ENCODE results near the gene KCP.
A peak's percentile ranks its signal among the peaks of the same experiment; 100 is the strongest.

KCP gene

GRCh38 chr7:128879939-128880746, 30.4 kb downstream of the KCP start:
- Mint-ChIP-seq H3K4me3 (no peak overlapping the region), H3K4me1 (peaks cover 4% of the 10 kb centered on the region), H3K27me3 (ENCODE audit: low read depth) (peaks cover 3% of the 10 kb centered on the region), H3K36me3 (ENCODE audit: low read depth) (no peaks in the 10 kb centered on the region), H3K27ac (no peak overlapping the region), H3K9me3 (no peaks in the 10 kb centered on the region)
- peak; percentile 70 to 77 (median 77) for TF ChIP-seq CTCF (IDR thresholded peaks at IDR 0.05; ENCODE audit: unreplicated experiment in 3 of 3)

GRCh38 chr7:128879461-128879938, 31.0 kb downstream of the KCP start:
- Mint-ChIP-seq H3K9me3 (no peaks in the 10 kb centered on the region), H3K4me1 (peaks cover 4% of the 10 kb centered on the region), H3K4me3 (no peak overlapping the region)

GRCh38 chr7:128878226-128879105, 32.0 kb downstream of the KCP start:
- no peak overlapping the region for H3K4me3 Mint-ChIP-seq
- no peak overlapping the region for H3K27ac Mint-ChIP-seq
- TF ChIP-seq CTCF (IDR thresholded peaks at IDR 0.05; ENCODE audit: unreplicated experiment in 3 of 3): no peak
- no peaks in the 10 kb centered on the region for H3K36me3 Mint-ChIP-seq (ENCODE audit: low read depth)
- no peaks in the 10 kb centered on the region for H3K9me3 Mint-ChIP-seq
- H3K27me3 Mint-ChIP-seq (ENCODE audit: low read depth): peaks cover 3% of the 10 kb centered on the region
- peaks cover 2% of the 10 kb centered on the region for H3K4me1 Mint-ChIP-seq

More at GRCh38 chr7:128879461-128879938, 31.0 kb downstream of the KCP start:
- no peak for TF ChIP-seq CTCF (IDR thresholded peaks at IDR 0.05; ENCODE audit: unreplicated experiment in 3 of 3)
- no peak overlapping the region for H3K27ac Mint-ChIP-seq
- H3K27me3 Mint-ChIP-seq (ENCODE audit: low read depth): peaks cover 3% of the 10 kb centered on the region
- no peaks in the 10 kb centered on the region for H3K36me3 Mint-ChIP-seq (ENCODE audit: low read depth)

- no peaks in the 10 kb centered on the region for H3K9me3 Mint-ChIP-seq
- no peak for TF ChIP-seq CTCF (IDR thresholded peaks at IDR 0.05; ENCODE audit: unreplicated experiment in 3 of 3)
- no peaks in the 10 kb centered on the region for H3K4me1 Mint-ChIP-seq
- H3K27me3 Mint-ChIP-seq (ENCODE audit: low read depth): peaks cover 3% of the 10 kb centered on the region
- no peak overlapping the region for H3K27ac Mint-ChIP-seq
- H3K36me3 Mint-ChIP-seq (ENCODE audit: low read depth): no peaks in the 10 kb centered on the region
- H3K4me3 Mint-ChIP-seq: no peak overlapping the region
These were observed 32.8 kb downstream of the KCP start for GRCh38 chr7:128877756-128878120.

- no peak overlapping the region for H3K4me3 Mint-ChIP-seq
- TF ChIP-seq CTCF (IDR thresholded peaks at IDR 0.05; ENCODE audit: unreplicated experiment in 3 of 3): no peak
- peaks cover 3% of the 10 kb centered on the region for H3K27me3 Mint-ChIP-seq (ENCODE audit: low read depth)
- no peak overlapping the region for H3K27ac Mint-ChIP-seq
- no peaks in the 10 kb centered on the region for H3K36me3 Mint-ChIP-seq (ENCODE audit: low read depth)
- peaks cover under 1% of the 10 kb centered on the region for H3K4me1 Mint-ChIP-seq
- no peaks in the 10 kb centered on the region for H3K9me3 Mint-ChIP-seq
These were observed 33.3 kb downstream of the KCP start for GRCh38 chr7:128876978-128877755.

Data from nephron (organoid).